Measurements from ENCODE around the gene PCNX2. TPM values are rescaled to one million over a fixed set of nuclear protein-coding genes. Genes with fewer than 3 reads are reported as not detected.

PCNX2 gene
- total and polyA plus RNA-seq, 2 experiments from 2014 or later = 42.9 to 88.3 TPM

GRCh38 chr1:233211595-233211994 is 83.9 kb downstream of the PCNX2 start:
- H3K27ac Mint-ChIP-seq = no peak overlapping the region; the same call in 1 of the 2 replicates
- peaks cover 21% of the 10 kb centered on the region; the same call in 1 of the 2 replicates for H3K4me1 ChIP-seq (ENCODE audit: insufficient read depth)
- H2AFZ ChIP-seq = no peak overlapping the region

More at GRCh38 chr1:233211595-233211994, 83.9 kb downstream of the PCNX2 start:
- Histone ChIP-seq H3K79me2 (replicated peaks; ENCODE audit: insufficient read depth) (no peaks in the 10 kb centered on the region; the same call in 1 of the 2 replicates), H3K27me3 (ENCODE audit: insufficient read depth) (no peaks in the 10 kb centered on the region), H3K27ac (ENCODE audit: low read depth) (no peak overlapping the region), H3K9me2 (ENCODE audit: insufficient read depth) (no peaks in the 10 kb centered on the region), H3K36me3 (ENCODE audit: insufficient read depth) (peaks cover 17% of the 10 kb centered on the region), H4K20me1 (replicated peaks; ENCODE audit: insufficient read depth) (peaks cover 19% of the 10 kb centered on the region; the same call in 1 of the 2 replicates), H3K4me3 (no peak overlapping the region), H3F3A (replicated peaks; ENCODE audit: low read depth) (no peaks in the 10 kb centered on the region), H3K4me2 (no peak overlapping the region)
- DNase-seq (ENCODE audit: low spot score) = no peak
- peaks cover 17% of the 10 kb centered on the region; the same call in 2 of the 3 replicates for H3K4me1 Mint-ChIP-seq
- H3K9me3 Mint-ChIP-seq = no peaks in the 10 kb centered on the region
- H3K4me3 Mint-ChIP-seq = no peak overlapping the region
- peaks cover 57% of the 10 kb centered on the region for H3K36me3 Mint-ChIP-seq (ENCODE audit: low read depth)
- TF ChIP-seq, protein P1, sequence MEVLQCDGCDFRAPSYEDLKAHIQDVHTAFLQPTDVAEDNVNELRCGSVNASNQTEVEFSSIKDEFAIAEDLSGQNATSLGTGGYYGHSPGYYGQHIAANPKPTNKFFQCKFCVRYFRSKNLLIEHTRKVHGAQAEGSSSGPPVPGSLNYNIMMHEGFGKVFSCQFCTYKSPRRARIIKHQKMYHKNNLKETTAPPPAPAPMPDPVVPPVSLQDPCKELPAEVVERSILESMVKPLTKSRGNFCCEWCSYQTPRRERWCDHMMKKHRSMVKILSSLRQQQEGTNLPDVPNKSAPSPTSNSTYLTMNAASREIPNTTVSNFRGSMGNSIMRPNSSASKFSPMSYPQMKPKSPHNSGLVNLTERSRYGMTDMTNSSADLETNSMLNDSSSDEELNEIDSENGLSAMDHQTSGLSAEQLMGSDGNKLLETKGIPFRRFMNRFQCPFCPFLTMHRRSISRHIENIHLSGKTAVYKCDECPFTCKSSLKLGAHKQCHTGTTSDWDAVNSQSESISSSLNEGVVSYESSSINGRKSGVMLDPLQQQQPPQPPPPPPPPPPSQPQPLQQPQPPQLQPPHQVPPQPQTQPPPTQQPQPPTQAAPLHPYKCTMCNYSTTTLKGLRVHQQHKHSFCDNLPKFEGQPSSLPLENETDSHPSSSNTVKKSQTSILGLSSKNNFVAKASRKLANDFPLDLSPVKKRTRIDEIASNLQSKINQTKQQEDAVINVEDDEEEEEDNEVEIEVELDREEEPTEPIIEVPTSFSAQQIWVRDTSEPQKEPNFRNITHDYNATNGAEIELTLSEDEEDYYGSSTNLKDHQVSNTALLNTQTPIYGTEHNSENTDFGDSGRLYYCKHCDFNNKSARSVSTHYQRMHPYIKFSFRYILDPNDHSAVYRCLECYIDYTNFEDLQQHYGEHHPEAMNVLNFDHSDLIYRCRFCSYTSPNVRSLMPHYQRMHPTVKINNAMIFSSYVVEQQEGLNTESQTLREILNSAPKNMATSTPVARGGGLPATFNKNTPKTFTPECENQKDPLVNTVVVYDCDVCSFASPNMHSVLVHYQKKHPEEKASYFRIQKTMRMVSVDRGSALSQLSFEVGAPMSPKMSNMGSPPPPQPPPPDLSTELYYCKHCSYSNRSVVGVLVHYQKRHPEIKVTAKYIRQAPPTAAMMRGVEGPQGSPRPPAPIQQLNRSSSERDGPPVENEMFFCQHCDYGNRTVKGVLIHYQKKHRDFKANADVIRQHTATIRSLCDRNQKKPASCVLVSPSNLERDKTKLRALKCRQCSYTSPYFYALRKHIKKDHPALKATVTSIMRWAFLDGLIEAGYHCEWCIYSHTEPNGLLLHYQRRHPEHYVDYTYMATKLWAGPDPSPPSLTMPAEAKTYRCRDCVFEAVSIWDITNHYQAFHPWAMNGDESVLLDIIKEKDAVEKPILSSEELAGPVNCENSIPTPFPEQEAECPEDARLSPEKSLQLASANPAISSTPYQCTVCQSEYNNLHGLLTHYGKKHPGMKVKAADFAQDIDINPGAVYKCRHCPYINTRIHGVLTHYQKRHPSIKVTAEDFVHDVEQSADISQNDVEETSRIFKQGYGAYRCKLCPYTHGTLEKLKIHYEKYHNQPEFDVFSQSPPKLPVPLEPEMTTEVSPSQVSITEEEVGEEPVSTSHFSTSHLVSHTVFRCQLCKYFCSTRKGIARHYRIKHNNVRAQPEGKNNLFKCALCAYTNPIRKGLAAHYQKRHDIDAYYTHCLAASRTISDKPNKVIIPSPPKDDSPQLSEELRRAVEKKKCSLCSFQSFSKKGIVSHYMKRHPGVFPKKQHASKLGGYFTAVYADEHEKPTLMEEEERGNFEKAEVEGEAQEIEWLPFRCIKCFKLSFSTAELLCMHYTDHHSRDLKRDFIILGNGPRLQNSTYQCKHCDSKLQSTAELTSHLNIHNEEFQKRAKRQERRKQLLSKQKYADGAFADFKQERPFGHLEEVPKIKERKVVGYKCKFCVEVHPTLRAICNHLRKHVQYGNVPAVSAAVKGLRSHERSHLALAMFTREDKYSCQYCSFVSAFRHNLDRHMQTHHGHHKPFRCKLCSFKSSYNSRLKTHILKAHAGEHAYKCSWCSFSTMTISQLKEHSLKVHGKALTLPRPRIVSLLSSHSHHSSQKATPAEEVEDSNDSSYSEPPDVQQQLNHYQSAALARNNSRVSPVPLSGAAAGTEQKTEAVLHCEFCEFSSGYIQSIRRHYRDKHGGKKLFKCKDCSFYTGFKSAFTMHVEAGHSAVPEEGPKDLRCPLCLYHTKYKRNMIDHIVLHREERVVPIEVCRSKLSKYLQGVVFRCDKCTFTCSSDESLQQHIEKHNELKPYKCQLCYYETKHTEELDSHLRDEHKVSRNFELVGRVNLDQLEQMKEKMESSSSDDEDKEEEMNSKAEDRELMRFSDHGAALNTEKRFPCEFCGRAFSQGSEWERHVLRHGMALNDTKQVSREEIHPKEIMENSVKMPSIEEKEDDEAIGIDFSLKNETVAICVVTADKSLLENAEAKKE (CRISPR knock-in tag; IDR thresholded peaks at IDR 0.05) = no peak
- TF ChIP-seq ZNF331 (CRISPR knock-in tag; IDR thresholded peaks at IDR 0.05; ENCODE audit: low read depth) = no peak
- no peak for TF ChIP-seq NANOG (IDR thresholded peaks at IDR 0.05; ENCODE audit: borderline replicate concordance)
- TF ChIP-seq EZH2phosphoT487 (IDR thresholded peaks at IDR 0.05; ENCODE audit: unreplicated experiment) = no peak
- no peak for TF ChIP-seq POLR2AphosphoS5 (IDR thresholded peaks at IDR 0.05; ENCODE audit: low read depth)
- TF ChIP-seq JUNB (IDR thresholded peaks at IDR 0.05; ENCODE audit: unreplicated experiment) = no peak
- TF ChIP-seq ETS1 (IDR thresholded peaks at IDR 0.05) = no peak
- no peak for TF ChIP-seq ZNF114 (CRISPR knock-in tag; IDR thresholded peaks at IDR 0.05)
- TF ChIP-seq, protein P2, sequence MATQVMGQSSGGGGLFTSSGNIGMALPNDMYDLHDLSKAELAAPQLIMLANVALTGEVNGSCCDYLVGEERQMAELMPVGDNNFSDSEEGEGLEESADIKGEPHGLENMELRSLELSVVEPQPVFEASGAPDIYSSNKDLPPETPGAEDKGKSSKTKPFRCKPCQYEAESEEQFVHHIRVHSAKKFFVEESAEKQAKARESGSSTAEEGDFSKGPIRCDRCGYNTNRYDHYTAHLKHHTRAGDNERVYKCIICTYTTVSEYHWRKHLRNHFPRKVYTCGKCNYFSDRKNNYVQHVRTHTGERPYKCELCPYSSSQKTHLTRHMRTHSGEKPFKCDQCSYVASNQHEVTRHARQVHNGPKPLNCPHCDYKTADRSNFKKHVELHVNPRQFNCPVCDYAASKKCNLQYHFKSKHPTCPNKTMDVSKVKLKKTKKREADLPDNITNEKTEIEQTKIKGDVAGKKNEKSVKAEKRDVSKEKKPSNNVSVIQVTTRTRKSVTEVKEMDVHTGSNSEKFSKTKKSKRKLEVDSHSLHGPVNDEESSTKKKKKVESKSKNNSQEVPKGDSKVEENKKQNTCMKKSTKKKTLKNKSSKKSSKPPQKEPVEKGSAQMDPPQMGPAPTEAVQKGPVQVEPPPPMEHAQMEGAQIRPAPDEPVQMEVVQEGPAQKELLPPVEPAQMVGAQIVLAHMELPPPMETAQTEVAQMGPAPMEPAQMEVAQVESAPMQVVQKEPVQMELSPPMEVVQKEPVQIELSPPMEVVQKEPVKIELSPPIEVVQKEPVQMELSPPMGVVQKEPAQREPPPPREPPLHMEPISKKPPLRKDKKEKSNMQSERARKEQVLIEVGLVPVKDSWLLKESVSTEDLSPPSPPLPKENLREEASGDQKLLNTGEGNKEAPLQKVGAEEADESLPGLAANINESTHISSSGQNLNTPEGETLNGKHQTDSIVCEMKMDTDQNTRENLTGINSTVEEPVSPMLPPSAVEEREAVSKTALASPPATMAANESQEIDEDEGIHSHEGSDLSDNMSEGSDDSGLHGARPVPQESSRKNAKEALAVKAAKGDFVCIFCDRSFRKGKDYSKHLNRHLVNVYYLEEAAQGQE (IDR thresholded peaks at IDR 0.05; ENCODE audit: unreplicated experiment) = no peak
- TF ChIP-seq STAT1 (IDR thresholded peaks at IDR 0.05; ENCODE audit: unreplicated experiment) = no peak
- no peak for TF ChIP-seq CREB1 (CRISPR knock-in tag; IDR thresholded peaks at IDR 0.05; ENCODE audit: low read depth)
- no peak for TF ChIP-seq CTCF (conservative IDR thresholded peaks at IDR 0.05; ENCODE audit: low read depth in 2 of 2)
- TF ChIP-seq EZH2 (IDR thresholded peaks at IDR 0.05; ENCODE audit: low read depth, unreplicated experiment) = no peak
- no peak for ATAC-seq
- peaks cover 5% of the 10 kb centered on the region for H3K27me3 Mint-ChIP-seq (ENCODE audit: insufficient read depth, low read depth, poor library complexity)
